Neural progenitor cell (in vitro differentiated cells): Measurements from ENCODE around the gene NAALADL1.

Experiments
- CTCF ChIP-seq: fragments of 200-600 bp; sonication (generic); IDR thresholded peaks from 2 replicates; pipeline ENCODE4 v1.5.1; 2017; ENCODE audit warnings: antibody characterized with exemption, mild to moderate bottlenecking
- EZH2 ChIP-seq: fragments of 200-600 bp; sonication (generic); IDR thresholded peaks from 2 replicates; pipeline ENCODE4 v1.6.1; 2017; ENCODE audit warnings: antibody characterized with exemption, mild to moderate bottlenecking, moderate library complexity

DNA sequence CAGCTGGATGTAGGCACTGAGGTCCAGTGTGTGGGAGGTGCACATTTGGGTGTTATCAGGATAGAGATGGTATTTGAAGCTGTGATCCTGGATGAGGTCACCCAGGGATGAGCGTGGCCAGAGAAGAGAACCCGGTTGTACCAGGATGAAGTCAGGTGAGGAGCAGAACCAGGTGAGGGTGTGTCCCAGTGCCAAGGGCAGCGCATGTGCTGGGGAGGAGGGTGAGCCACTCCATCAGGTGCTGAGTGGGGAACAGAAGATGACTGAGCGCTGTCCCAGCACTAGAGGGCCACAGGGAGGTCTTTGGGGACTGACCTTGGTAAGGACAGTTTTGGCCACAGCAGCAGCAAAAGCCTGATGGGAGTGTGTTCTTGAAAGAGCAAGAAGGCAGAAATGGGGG is 41.6 kb downstream of the NAALADL1 start:
- TF ChIP-seq CTCF (no peak), EZH2 (no peak)
